ENCODE data around the gene BLCAP. TPM values are rescaled to one million over a fixed set of nuclear protein-coding genes. Genes with fewer than 3 reads are reported as not detected.

The BLCAP gene
- total and polyA plus RNA-seq, 2 experiments from 2014 or later = 62.2 to 64.8 TPM

DNA sequence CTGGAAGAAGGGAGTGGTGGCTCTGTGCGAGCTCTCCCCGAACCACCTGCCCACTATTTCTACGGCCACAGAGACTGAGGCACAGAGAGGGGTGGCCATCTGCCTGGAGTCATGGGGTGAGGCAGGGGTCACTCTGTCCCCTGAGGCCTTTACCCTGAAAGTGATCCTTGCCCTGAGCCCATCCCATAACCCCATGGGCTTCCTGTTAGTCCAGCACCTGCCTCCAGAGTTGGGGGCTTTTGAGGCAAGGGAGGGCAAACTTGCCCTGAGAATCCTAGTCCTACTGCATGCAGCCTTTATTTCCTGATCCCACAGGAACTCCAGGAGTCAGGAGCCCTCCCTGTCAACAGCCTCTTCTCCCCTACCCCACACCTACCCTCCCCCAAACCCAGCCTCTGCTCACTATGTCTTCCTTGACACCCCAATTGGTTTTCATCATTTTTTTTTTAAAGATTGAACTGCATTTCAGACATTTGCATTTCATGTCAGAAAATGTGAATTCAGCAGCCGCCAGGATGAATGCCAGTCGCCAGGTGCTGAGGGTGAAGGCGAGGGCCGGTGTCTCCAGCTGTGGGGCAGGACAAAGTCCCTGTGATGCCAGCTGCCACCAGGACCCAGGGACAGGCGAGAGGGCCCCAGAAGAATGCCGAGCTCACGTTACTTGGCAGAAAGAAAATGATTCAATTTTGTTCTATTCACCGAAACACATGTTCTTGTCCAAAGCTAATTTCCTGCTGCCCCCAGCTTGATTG, 54.3 kb downstream of the BLCAP start:
- H3K4me3 ChIP-seq = no peak overlapping the region
- H4K20me1 ChIP-seq (replicated peaks; ENCODE audit: insufficient read depth) = no peaks in the 10 kb centered on the region
- H3K27me3 Mint-ChIP-seq (ENCODE audit: insufficient read depth, low read depth, poor library complexity) = peaks cover 7% of the 10 kb centered on the region
- no peak for DNase-seq (ENCODE audit: low spot score)
- H3K4me2 ChIP-seq = no peak overlapping the region
- H3K27me3 ChIP-seq (ENCODE audit: insufficient read depth) = no peaks in the 10 kb centered on the region
- H3F3A ChIP-seq (replicated peaks; ENCODE audit: low read depth) = no peaks in the 10 kb centered on the region
- no peaks in the 10 kb centered on the region for H3K79me2 ChIP-seq (replicated peaks; ENCODE audit: insufficient read depth)
- H3K4me1 Mint-ChIP-seq = no peaks in the 10 kb centered on the region; the same call in 2 of the 3 replicates
- H3K27ac ChIP-seq (ENCODE audit: low read depth) = no peak overlapping the region
- H3K9me2 ChIP-seq (ENCODE audit: insufficient read depth) = 0 out of 2 replicates have a peak, but pooled peaks cover 3% of the 10 kb centered on the region
- no peak overlapping the region for H2AFZ ChIP-seq
- no peak overlapping the region for H3K4me3 Mint-ChIP-seq
- H3K36me3 ChIP-seq (ENCODE audit: insufficient read depth) = no peaks in the 10 kb centered on the region
- no peaks in the 10 kb centered on the region; the same call in 2 of the 3 replicates for H3K36me3 Mint-ChIP-seq (ENCODE audit: low read depth)
- peaks cover 3% of the 10 kb centered on the region; the same call in 1 of the 3 replicates for H3K9me3 Mint-ChIP-seq
- TF ChIP-seq ETS1 (IDR thresholded peaks at IDR 0.05) (no peak), CTCF (conservative IDR thresholded peaks at IDR 0.05; ENCODE audit: low read depth in 2 of 2) (no peak), NANOG (IDR thresholded peaks at IDR 0.05; ENCODE audit: borderline replicate concordance) (no peak), JUNB (IDR thresholded peaks at IDR 0.05; ENCODE audit: unreplicated experiment) (no peak), CREB1 (CRISPR knock-in tag; IDR thresholded peaks at IDR 0.05; ENCODE audit: low read depth) (no peak), ZNF114 (CRISPR knock-in tag; IDR thresholded peaks at IDR 0.05) (no peak), EZH2 (IDR thresholded peaks at IDR 0.05; ENCODE audit: low read depth, unreplicated experiment) (no peak), ZNF462 (CRISPR knock-in tag; IDR thresholded peaks at IDR 0.05) (no peak), REST (IDR thresholded peaks at IDR 0.05; ENCODE audit: unreplicated experiment) (no peak), STAT1 (IDR thresholded peaks at IDR 0.05; ENCODE audit: unreplicated experiment) (no peak), POLR2AphosphoS5 (IDR thresholded peaks at IDR 0.05; ENCODE audit: low read depth) (no peak), ZNF331 (CRISPR knock-in tag; IDR thresholded peaks at IDR 0.05; ENCODE audit: low read depth) (no peak), EZH2phosphoT487 (IDR thresholded peaks at IDR 0.05; ENCODE audit: unreplicated experiment) (no peak)
- no peak overlapping the region for H3K27ac Mint-ChIP-seq
- no peaks in the 10 kb centered on the region for H3K4me1 ChIP-seq (ENCODE audit: insufficient read depth)
- no peak for ATAC-seq

Measured in GM23338 (cell line).